ENCODE data around the gene CXCL14. TPM values are rescaled to one million over a fixed set of nuclear protein-coding genes. Genes with fewer than 3 reads are reported as not detected.

Gene CXCL14
- total and polyA plus RNA-seq, 2 of the 4 experiments (the other 2 are of a cell fraction) = not detected

DNA sequence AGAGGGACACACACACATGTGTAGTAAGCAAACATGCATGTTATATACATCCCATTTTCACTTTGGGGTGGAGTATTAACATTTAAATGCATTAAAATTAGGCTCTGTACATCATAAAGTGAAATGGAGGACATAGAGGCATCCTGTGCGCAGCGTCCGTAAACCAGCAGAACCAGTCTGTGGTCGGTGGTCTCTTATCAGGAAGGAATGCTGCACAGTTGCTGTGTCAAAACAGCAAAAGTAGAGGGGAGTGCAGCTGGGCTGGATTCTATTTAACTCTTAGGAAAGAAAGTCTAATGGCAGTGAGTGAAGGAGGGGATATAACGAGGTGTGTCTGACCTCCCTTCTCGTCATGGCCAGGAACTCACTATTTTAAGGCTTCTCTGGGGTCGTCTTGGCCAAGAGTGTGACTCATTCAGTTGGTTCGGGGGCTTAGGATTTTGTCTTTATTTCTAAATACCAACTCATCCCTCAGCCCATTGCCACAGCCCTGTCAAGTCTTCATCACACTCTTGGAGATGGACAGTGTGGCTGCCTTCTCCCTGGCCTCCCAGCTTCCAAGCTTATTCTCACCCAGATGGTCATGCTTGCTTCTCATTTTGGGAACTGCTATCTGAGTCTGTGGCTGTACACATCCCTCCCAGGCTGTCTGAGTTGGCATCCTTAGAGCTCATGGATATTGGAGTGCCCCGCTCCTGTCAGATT lies 20.1 kb upstream of the CXCL14 start:
- no peak overlapping the region for H3K9ac ChIP-seq (ENCODE audit: low read depth, low read length)
- H4K91ac ChIP-seq (ENCODE audit: insufficient read depth, low read depth, low read length) = no peak overlapping the region
- in situ Hi-C loops (cut with MboI; ENCODE audit: low sequenced_read_pairs) = no loop called here
- TF ChIP-seq RAD21 (IDR thresholded peaks at IDR 0.05; ENCODE audit: low read length) (no peak), SMC3 (IDR thresholded peaks at IDR 0.05; ENCODE audit: low read depth, low read length) (no peak), MAFK (IDR thresholded peaks at IDR 0.05; ENCODE audit: low read depth, low read length) (no peak), BHLHE40 (IDR thresholded peaks at IDR 0.05; ENCODE audit: low read depth, low read length) (no peak), RCOR1 (IDR thresholded peaks at IDR 0.05; ENCODE audit: insufficient replicate concordance, low read length) (no peak), ELK1 (IDR thresholded peaks at IDR 0.05; ENCODE audit: borderline replicate concordance, low read depth, low read length) (no peak), FOS (IDR thresholded peaks at IDR 0.05; ENCODE audit: low read depth, low read length) (no peak), POLR2A (IDR thresholded peaks at IDR 0.05; ENCODE audit: low read depth, low read length) (no peak), CEBPB (IDR thresholded peaks at IDR 0.05; ENCODE audit: low read depth, low read length) (no peak)
- TF ChIP-seq, protein P1, sequence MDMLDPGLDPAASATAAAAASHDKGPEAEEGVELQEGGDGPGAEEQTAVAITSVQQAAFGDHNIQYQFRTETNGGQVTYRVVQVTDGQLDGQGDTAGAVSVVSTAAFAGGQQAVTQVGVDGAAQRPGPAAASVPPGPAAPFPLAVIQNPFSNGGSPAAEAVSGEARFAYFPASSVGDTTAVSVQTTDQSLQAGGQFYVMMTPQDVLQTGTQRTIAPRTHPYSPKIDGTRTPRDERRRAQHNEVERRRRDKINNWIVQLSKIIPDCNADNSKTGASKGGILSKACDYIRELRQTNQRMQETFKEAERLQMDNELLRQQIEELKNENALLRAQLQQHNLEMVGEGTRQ (IDR thresholded peaks at IDR 0.05; ENCODE audit: low read depth, low read length) = no peak
- H2AK5ac ChIP-seq (ENCODE audit: low read depth, low read length) = no peak overlapping the region
- H2BK15ac ChIP-seq (ENCODE audit: low read depth, low read length) = no peak overlapping the region
- no peaks in the 10 kb centered on the region for H3K4me1 ChIP-seq (ENCODE audit: control insufficient read depth, insufficient read depth, low read length)
- no peak overlapping the region for H4K8ac ChIP-seq (ENCODE audit: low read depth in 2 of 2, low read length in 2 of 2)
- H3K79me1 ChIP-seq (ENCODE audit: low read depth in 1 of 2, low read length in 2 of 2) = no peaks in the 10 kb centered on the region
- no peak overlapping the region for H3K4me2 ChIP-seq (ENCODE audit: low read depth, low read length)
- no peak overlapping the region for H3K18ac ChIP-seq (ENCODE audit: low read depth, low read length)
- ChIA-PET POLR2A (ENCODE audit: unreplicated experiment) (no interaction called here), CTCF (no interaction called here)
- no peak overlapping the region for H2BK120ac ChIP-seq (ENCODE audit: low read depth, low read length)
- no peak overlapping the region for H3K14ac ChIP-seq (replicated peaks; ENCODE audit: low read depth, low read length)
- H3K9me3 ChIP-seq (ENCODE audit: control insufficient read depth, insufficient read depth, low read length) = no peaks in the 10 kb centered on the region
- H2BK20ac ChIP-seq (ENCODE audit: low read depth, low read length) = no peak overlapping the region
- H2AK9ac ChIP-seq (replicated peaks; ENCODE audit: low read depth, low read length, poor library complexity) = no peak overlapping the region
- no peak for ATAC-seq (ENCODE audit: low read depth)
- no peaks in the 10 kb centered on the region for H4K20me1 ChIP-seq (ENCODE audit: insufficient read depth, low read length)
- dilution Hi-C loops (cut with HindIII; ENCODE audit: low sequenced_read_pairs, unreplicated experiment) = no loop called here
- no peak overlapping the region for H3K56ac ChIP-seq (ENCODE audit: extremely low read depth, insufficient read depth, low read length)
- H3K27me3 ChIP-seq (ENCODE audit: control insufficient read depth, insufficient read depth, low read length) = peaks cover 4% of the 10 kb centered on the region; the same call in 1 of the 2 replicates
- BruUV-seq (replicated peaks) = no TSS peak
- H3K36me3 ChIP-seq (ENCODE audit: control insufficient read depth, insufficient read depth, low read length) = no peaks in the 10 kb centered on the region
- no peak for DNase-seq
- H3K9me1 ChIP-seq (ENCODE audit: insufficient read depth, low read length) = no peaks in the 10 kb centered on the region
- H2BK5ac ChIP-seq (ENCODE audit: low read depth, low read length, poor library complexity, severe bottlenecking) = no peak overlapping the region
- H3K27ac ChIP-seq (ENCODE audit: insufficient read depth, low read length) = no peak overlapping the region
- 64% methylated on average over 4 of the region's 9 CpGs; no CpG with 5 or more reads in 1 of the 2 experiments for WGBS, 2 experiments (ENCODE audit: extremely low coverage in 2 of 2, insufficient read length in 1 of 2)
- no peak overlapping the region for H3K23ac ChIP-seq (ENCODE audit: low read depth, low read length)
- intact Hi-C loops (cut with micrococcal nuclease) = no loop called here
- H3K4me3 ChIP-seq (ENCODE audit: insufficient read depth, low read depth, low read length) = no peak overlapping the region
- no peak overlapping the region for H2AFZ ChIP-seq (replicated peaks; ENCODE audit: low read length, poor library complexity)
- H3K4ac ChIP-seq (ENCODE audit: low read depth, low read length) = no peak overlapping the region
- no peak overlapping the region for H4K5ac ChIP-seq (ENCODE audit: low read depth, low read length)

All from IMR-90 (cell line).